HG02970 (cell line): ENCODE data around the gene ZNF474.

ENCODE experiments used
- ATAC-seq: cut with Tn5 transposase; IDR thresholded peaks from one replicate; pipeline ENCODE4 v1.9.1; 2021; ENCODE audit warnings: mild to moderate bottlenecking, moderate library complexity, moderate number of reproducible peaks; ENCODE audit not compliant: unreplicated experiment, low FRiP score

The ZNF474 gene

GRCh38 chr5:122114501-122114900 lies 14.8 kb upstream of the ZNF474 start:
- ATAC-seq: no peak

- ATAC-seq: no peak
Measured at GRCh38 chr5:122118356-122118948, 10.9 kb upstream of the ZNF474 start.

- ATAC-seq: no peak
Measured at GRCh38 chr5:122119205-122119604, 10.1 kb upstream of the ZNF474 start.

GRCh38 chr5:122120493-122120892 lies 8.9 kb upstream of the ZNF474 start:
- no peak for ATAC-seq

- no peak for ATAC-seq
Measured at GRCh38 chr5:122120957-122121356, 8.4 kb upstream of the ZNF474 start.

GRCh38 chr5:122121479-122122465 lies 7.6 kb upstream of the ZNF474 start:
- no peak for ATAC-seq

- ATAC-seq: no peak
Measured at GRCh38 chr5:122124766-122125165, 4.6 kb upstream of the ZNF474 start.

- no peak for ATAC-seq
Measured at GRCh38 chr5:122126177-122126755, 3.1 kb upstream of the ZNF474 start.

- ATAC-seq: no peak
Measured at GRCh38 chr5:122126756-122127321, 2.5 kb upstream of the ZNF474 start.

- ATAC-seq: no peak
Measured at GRCh38 chr5:122130152-122130551, 806 bp downstream of the ZNF474 start.

GRCh38 chr5:122137702-122138101 lies 8.4 kb downstream of the ZNF474 start:
- no peak for ATAC-seq

GRCh38 chr5:122138356-122138755 lies 9.0 kb downstream of the ZNF474 start:
- no peak for ATAC-seq

- ATAC-seq: no peak
Measured at GRCh38 chr5:122140900-122141299, 11.6 kb downstream of the ZNF474 start.

- ATAC-seq: no peak
Measured at GRCh38 chr5:122141751-122142150, 12.4 kb downstream of the ZNF474 start.

- ATAC-seq: no peak
Measured at GRCh38 chr5:122142480-122143164, 13.3 kb downstream of the ZNF474 start.

GRCh38 chr5:122144236-122144635 lies 14.9 kb downstream of the ZNF474 start:
- no peak for ATAC-seq

GRCh38 chr5:122145906-122146305 lies 16.6 kb downstream of the ZNF474 start:
- ATAC-seq: no peak

GRCh38 chr5:122149321-122150090 lies 20.2 kb downstream of the ZNF474 start:
- no peak for ATAC-seq

GRCh38 chr5:122150215-122150614 lies 20.9 kb downstream of the ZNF474 start:
- ATAC-seq: no peak

GRCh38 chr5:122151640-122152039 lies 22.3 kb downstream of the ZNF474 start:
- ATAC-seq: no peak
